HepG2 (cell line): Measurements from ENCODE around the gene LRRIQ4. TPM values are rescaled to one million over a fixed set of nuclear protein-coding genes. Genes with fewer than 3 reads are reported as not detected.

Source experiments
- ATAC-seq: fragments of 200-7000 bp; cut with Tn5 transposase; 3 replicates; pipeline ENCODE4 v1.9.1; 2020; ENCODE audit warnings: mild to moderate bottlenecking, moderate library complexity
- BruUV-seq: library from RNA; stranded (reverse); fragments of 400-500 nt; replicated peaks from 2 replicates; lab custom pipeline; 2021; lab: Mats Ljungman, UMichigan
- CTCF ChIA-PET: fragments of 300-600 bp; formaldehyde crosslinking; extraction: SDS; loops from one replicate; lab custom pipeline; 2021; ENCODE audit warnings: low total read pairs, inconsistent platforms, low intra/inter-chr PET ratio; lab: Yijun Ruan, JAX
- POLR2A ChIA-PET: fragments of 350-600 bp; sonication (Branson Sonifier 250); formaldehyde crosslinking; loops from one replicate; lab custom pipeline; 2020; ENCODE audit warnings: antibody characterized with exemption, inconsistent platforms; lab: Yijun Ruan, JAX
- DNase-seq: peaks from one replicate; pipeline ENCODE4 v3.0.0-alpha.2; 2015; ENCODE audit warnings: low spot score
- FAIRE-seq: peaks from 3 replicates; lab custom pipeline; 2011; peaks lifted over from hg19 to GRCh38; lab: Jason Lieb, UNC
- H2AFZ ChIP-seq: one replicate; pipeline ENCODE4 v1.6.1; 2011; ENCODE audit warnings: low read length, inconsistent platforms
- H3K27ac ChIP-seq: fragments of 300-600 bp; 3 replicates; pipeline ENCODE4 v1.8.0; 2011; ENCODE audit warnings: mixed run types, mild to moderate bottlenecking, mixed read lengths, low read length, inconsistent platforms; ENCODE audit not compliant: insufficient read depth; ENCODE audit errors: extremely low read length
- H3K27me3 ChIP-seq, 2 experiments: fragments of 200-600 bp in 1 of 2; 2 replicates in 1 of 2; 3 replicates in 1 of 2; pipeline versions ENCODE4 v1.6.0 to v1.8.0; 2011; ENCODE audit warnings: low read length in 2 of 2, mild to moderate bottlenecking in 2 of 2, moderate library complexity in 2 of 2, inconsistent platforms in 1 of 2; ENCODE audit not compliant: insufficient read depth in 2 of 2, control insufficient read depth in 1 of 2
- H3K36me3 ChIP-seq, 2 experiments: fragments of 200-600 bp in 1 of 2; replicated peaks in 1 of 2; 2 replicates in 1 of 2; 3 replicates in 1 of 2; pipeline versions ENCODE4 v1.5.1 to v1.8.0; 2011; ENCODE audit warnings: low read length in 2 of 2, inconsistent platforms in 1 of 2; ENCODE audit not compliant: insufficient read depth in 2 of 2, control insufficient read depth in 1 of 2
- H3K4me1 ChIP-seq: 2 replicates; pipeline ENCODE4 v1.5.1; 2012; ENCODE audit warnings: low read length, inconsistent platforms; ENCODE audit not compliant: insufficient read depth
- H3K4me2 ChIP-seq: 2 replicates; pipeline ENCODE4 v1.6.0; 2011; ENCODE audit warnings: low read depth, low read length, inconsistent platforms
- H3K4me3 ChIP-seq, 3 experiments: fragments of 200-600 bp in 1 of 3; sonication (generic), shearing (Covaris generic) in 1 of 3; replicated peaks in 1 of 3; 2 replicates each; pipeline ENCODE4 v1.5.1; 2011 to 2016; ENCODE audit warnings: low read length in 3 of 3, inconsistent platforms in 2 of 3, low read depth in 2 of 3, mild to moderate bottlenecking in 2 of 3, control low read depth in 1 of 3, mixed read lengths in 1 of 3; ENCODE audit not compliant: insufficient read depth in 1 of 3
- H3K79me2 ChIP-seq: one replicate; pipeline ENCODE4 v1.6.1; 2011; ENCODE audit warnings: low read length, inconsistent platforms; ENCODE audit not compliant: insufficient read depth
- H3K9ac ChIP-seq: 2 replicates; pipeline ENCODE4 v1.6.0; 2011; ENCODE audit warnings: mild to moderate bottlenecking, low read depth, low read length, inconsistent platforms; ENCODE audit not compliant: insufficient read depth
- H3K9me3 ChIP-seq: 2 replicates; pipeline ENCODE4 v1.5.1; 2012; ENCODE audit warnings: mild to moderate bottlenecking, low read length
- H4K20me1 ChIP-seq: 2 replicates; pipeline ENCODE4 v1.6.0; 2011; ENCODE audit warnings: inconsistent platforms, mild to moderate bottlenecking, low read length, moderate library complexity; ENCODE audit not compliant: insufficient read depth
- AGO2 ChIP-seq: fragments of 200-400 bp; formaldehyde crosslinking; optimal IDR thresholded peaks from 2 replicates; pipeline ENCODE3; 2017; ENCODE audit warnings: mild to moderate bottlenecking, low read depth, low read length, moderate library complexity
- ATAD3A ChIP-seq: sonication (generic); formaldehyde crosslinking; IDR thresholded peaks from 2 replicates; pipeline ENCODE4 v1.4.0; 2020; ENCODE audit warnings: missing genetic modification reagents
- NR2F2 ChIP-seq: IDR thresholded peaks from 2 replicates; pipeline ENCODE4 v1.6.1; 2012; ENCODE audit warnings: low read depth, inconsistent platforms, borderline replicate concordance
- RFX3 ChIP-seq: IDR thresholded peaks from 2 replicates; pipeline ENCODE4 v1.6.1; 2016; ENCODE audit warnings: missing biosample characterization, missing genetic modification reagents
- TBL1XR1 ChIP-seq: fragments of 150-350 bp; IDR thresholded peaks from 2 replicates; pipeline ENCODE4 v1.6.1; 2014; ENCODE audit warnings: borderline replicate concordance, low read length; ENCODE audit not compliant: partially characterized antibody
- TCF12 ChIP-seq, 2 experiments: fragments of 450-650 bp in 1 of 2; sonication (generic) in 1 of 2; formaldehyde crosslinking in 1 of 2; IDR thresholded peaks; 2 replicates each; pipeline versions ENCODE4 v1.6.1 to v1.8.0; 2017 to 2022; ENCODE audit warnings: antibody characterized with exemption in 1 of 2, mild to moderate bottlenecking in 1 of 2, missing genetic modification reagents in 1 of 2, moderate library complexity in 1 of 2
- ZBTB42 ChIP-seq: sonication (generic); formaldehyde crosslinking; IDR thresholded peaks from 2 replicates; pipeline ENCODE4 v1.5.0; 2020; ENCODE audit warnings: mild to moderate bottlenecking, missing genetic modification reagents
- ZNF253 ChIP-seq: sonication (generic); formaldehyde crosslinking; IDR thresholded peaks from 2 replicates; pipeline ENCODE4 v1.8.0; 2022; ENCODE audit warnings: mild to moderate bottlenecking, missing genetic modification reagents, borderline replicate concordance
- ZNF329 ChIP-seq: sonication (generic); formaldehyde crosslinking; IDR thresholded peaks from 2 replicates; pipeline ENCODE4 v1.9.0; 2021; ENCODE audit warnings: low read depth, mild to moderate bottlenecking, missing genetic modification reagents
- ZNF567 ChIP-seq: sonication (generic); formaldehyde crosslinking; IDR thresholded peaks from 2 replicates; pipeline ENCODE4 v1.8.1; 2023; ENCODE audit warnings: mild to moderate bottlenecking, missing genetic modification reagents, borderline replicate concordance
- ZSCAN22 ChIP-seq: sonication (generic); formaldehyde crosslinking; IDR thresholded peaks from 2 replicates; pipeline ENCODE4 v1.4.0; 2020; ENCODE audit warnings: mild to moderate bottlenecking, missing genetic modification reagents
- WGBS: methylation state at CpG from one replicate; pipeline ENCODE4 v1.1.6; 2017; ENCODE audit warnings: low lambda C conversion rate; 5-methylcytosine and 5-hydroxymethylcytosine counted together
- in situ Hi-C: cut with HindIII; loops from 2 replicates; pipeline ENCODE4 v1.10.0; 2017; ENCODE audit warnings: low pct_unique_long_range_greater_than_20kb; ENCODE audit not compliant: extremely low pct_ligation_motif_present
- intact Hi-C: fragments of 100-400 bp; cut with micrococcal nuclease; formaldehyde crosslinking; loops from one replicate; pipeline ENCODE4 v1.10.0; 2022; ENCODE audit not compliant: unreplicated experiment
- polyA plus RNA-seq, 8 experiments: library from polyadenylated mRNA; depleted of rRNA in 3 of 8; stranded (reverse) in 7 of 8; unstranded in 1 of 8; fragments of >200 nt; fragmentation: Illumina TruSeq in 4 of 8; extraction: Trizol in 4 of 8; gene quantifications; 2 replicates each; pipeline versions ENCODE4 v1.2.1 to v1.2.3, GENCODE V29; 2011 to 2016; ENCODE audit warnings: low read depth in 4 of 8, missing spikeins in 1 of 8, mixed read lengths in 1 of 8; ENCODE audit not compliant: insufficient read depth in 1 of 8
- total RNA-seq, 5 experiments: library from RNA; depleted of rRNA; stranded (reverse); fragments of >200 nt; fragmentation: Illumina TruSeq; extraction: Trizol; gene quantifications; 2 replicates each; pipeline ENCODE4 v1.2.3, GENCODE V29; 2016; ENCODE audit warnings: low read depth in 1 of 5
- TF ChIP-seq, protein P1 (sequence below): sonication (generic); formaldehyde crosslinking; IDR thresholded peaks from 2 replicates; pipeline ENCODE4 v1.4.0; 2020; ENCODE audit warnings: missing genetic modification reagents, borderline replicate concordance
- TF ChIP-seq, protein P2 (sequence below): sonication (generic); formaldehyde crosslinking; IDR thresholded peaks from 2 replicates; pipeline ENCODE4 v1.8.1; 2023; ENCODE audit warnings: missing genetic modification reagents, inconsistent platforms, borderline replicate concordance

The LRRIQ4 gene
- total and polyA plus RNA-seq, 2 of the 13 experiments (the other 11 are each of a cell fraction or from before 2014, with no cell fraction given) = not detected

DNA sequence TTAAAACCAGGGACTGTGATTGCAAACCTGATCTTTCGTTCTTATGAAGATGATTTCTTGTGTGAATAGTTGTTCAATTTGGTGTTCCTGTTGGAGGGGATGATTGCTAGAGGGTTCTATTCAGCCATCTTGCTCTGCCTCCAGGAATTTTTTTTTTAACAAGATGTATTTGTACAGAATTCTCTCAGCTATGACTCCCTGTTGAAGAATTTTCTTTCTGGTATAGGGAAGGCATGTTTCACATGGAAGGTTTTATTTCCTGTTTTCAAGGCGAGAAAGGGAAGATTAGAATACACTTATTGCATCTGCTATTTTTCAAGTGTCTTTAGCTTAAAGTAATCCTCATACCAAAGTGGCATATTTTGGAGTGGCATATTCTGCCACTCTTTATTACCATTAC is 5.6 kb downstream of the LRRIQ4 start:
- Histone ChIP-seq H4K20me1 (no peaks in the 10 kb centered on the region), H3K36me3 (no peaks in the 10 kb centered on the region), H3K27ac (no peak overlapping the region), H2AFZ (no peak overlapping the region), H3K4me1 (peaks cover 10% of the 10 kb centered on the region), H3K9ac (no peak overlapping the region), H3K4me3 (no peak overlapping the region), H3K9me3 (peaks cover 7% of the 10 kb centered on the region), H3K27me3 (peaks cover 0 to 17% of the 10 kb centered on the region in 2 experiments; a peak in 3 of 5 replicates), H3K79me2 (no peaks in the 10 kb centered on the region), H3K4me2 (no peak overlapping the region)
- no peak for ATAC-seq
- WGBS = 2% methylated on average over 2 of the region's 2 CpGs
- BruUV-seq = no TSS peak
- CTCF ChIA-PET = no interaction called here
- POLR2A ChIA-PET = no interaction called here
- FAIRE-seq = no peak
- TF ChIP-seq ZNF567 (no peak), RFX3 (CRISPR knock-in tag) (no peak), TBL1XR1 (no peak), ZSCAN22 (no peak), NR2F2 (no peak), ZNF253 (no peak), ZBTB42 (CRISPR knock-in tag) (no peak), ZNF329 (CRISPR knock-in tag) (no peak), TCF12 (IDR thresholded peaks at IDR 0.05) (no peak), TCF12 (CRISPR knock-in tag; IDR thresholded peaks at IDR 0.05) (no peak), ATAD3A (no peak), AGO2 (no peak)
- TF ChIP-seq, protein P1, sequence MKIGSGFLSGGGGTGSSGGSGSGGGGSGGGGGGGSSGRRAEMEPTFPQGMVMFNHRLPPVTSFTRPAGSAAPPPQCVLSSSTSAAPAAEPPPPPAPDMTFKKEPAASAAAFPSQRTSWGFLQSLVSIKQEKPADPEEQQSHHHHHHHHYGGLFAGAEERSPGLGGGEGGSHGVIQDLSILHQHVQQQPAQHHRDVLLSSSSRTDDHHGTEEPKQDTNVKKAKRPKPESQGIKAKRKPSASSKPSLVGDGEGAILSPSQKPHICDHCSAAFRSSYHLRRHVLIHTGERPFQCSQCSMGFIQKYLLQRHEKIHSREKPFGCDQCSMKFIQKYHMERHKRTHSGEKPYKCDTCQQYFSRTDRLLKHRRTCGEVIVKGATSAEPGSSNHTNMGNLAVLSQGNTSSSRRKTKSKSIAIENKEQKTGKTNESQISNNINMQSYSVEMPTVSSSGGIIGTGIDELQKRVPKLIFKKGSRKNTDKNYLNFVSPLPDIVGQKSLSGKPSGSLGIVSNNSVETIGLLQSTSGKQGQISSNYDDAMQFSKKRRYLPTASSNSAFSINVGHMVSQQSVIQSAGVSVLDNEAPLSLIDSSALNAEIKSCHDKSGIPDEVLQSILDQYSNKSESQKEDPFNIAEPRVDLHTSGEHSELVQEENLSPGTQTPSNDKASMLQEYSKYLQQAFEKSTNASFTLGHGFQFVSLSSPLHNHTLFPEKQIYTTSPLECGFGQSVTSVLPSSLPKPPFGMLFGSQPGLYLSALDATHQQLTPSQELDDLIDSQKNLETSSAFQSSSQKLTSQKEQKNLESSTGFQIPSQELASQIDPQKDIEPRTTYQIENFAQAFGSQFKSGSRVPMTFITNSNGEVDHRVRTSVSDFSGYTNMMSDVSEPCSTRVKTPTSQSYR = no peak
- TF ChIP-seq, protein P2, sequence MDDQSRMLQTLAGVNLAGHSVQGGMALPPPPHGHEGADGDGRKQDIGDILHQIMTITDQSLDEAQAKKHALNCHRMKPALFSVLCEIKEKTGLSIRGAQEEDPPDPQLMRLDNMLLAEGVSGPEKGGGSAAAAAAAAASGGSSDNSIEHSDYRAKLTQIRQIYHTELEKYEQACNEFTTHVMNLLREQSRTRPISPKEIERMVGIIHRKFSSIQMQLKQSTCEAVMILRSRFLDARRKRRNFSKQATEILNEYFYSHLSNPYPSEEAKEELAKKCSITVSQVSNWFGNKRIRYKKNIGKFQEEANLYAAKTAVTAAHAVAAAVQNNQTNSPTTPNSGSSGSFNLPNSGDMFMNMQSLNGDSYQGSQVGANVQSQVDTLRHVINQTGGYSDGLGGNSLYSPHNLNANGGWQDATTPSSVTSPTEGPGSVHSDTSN (CRISPR knock-in tag) = no peak
- in situ Hi-C loops = no loop called here
- DNase-seq = no peak
- intact Hi-C loops = no loop called here
